ENCODE data around the gene CNOT3. TPM values are rescaled to one million over a fixed set of nuclear protein-coding genes. Genes with fewer than 3 reads are reported as not detected.

CNOT3 gene
- total RNA-seq, 2 experiments from 2014 or later = 60.0 to 72.3 TPM

GRCh38 chr19:54106716-54107115 is 30.8 kb upstream of the CNOT3 start:
- peaks cover 15% of the 10 kb centered on the region for H3K4me1 Mint-ChIP-seq
- H3K9me3 Mint-ChIP-seq = no peaks in the 10 kb centered on the region
- POLR2A ChIA-PET = no interaction called here
- no peaks in the 10 kb centered on the region for H3K27me3 Mint-ChIP-seq
- DNase-seq (peak; percentile 15), ATAC-seq (ENCODE audit: low read depth) (no peak)
- H3K4me3 Mint-ChIP-seq = no peak overlapping the region
- peaks cover 21% of the 10 kb centered on the region for H3K36me3 Mint-ChIP-seq
- no peak overlapping the region for H3K27ac Mint-ChIP-seq

GRCh38 chr19:54107876-54108490 is 29.6 kb upstream of the CNOT3 start:
- Mint-ChIP-seq H3K27me3 (no peaks in the 10 kb centered on the region), H3K4me1 (peaks cover 12% of the 10 kb centered on the region), H3K4me3 (no peak overlapping the region), H3K27ac (no peak overlapping the region), H3K36me3 (peaks cover 21% of the 10 kb centered on the region), H3K9me3 (no peaks in the 10 kb centered on the region)
- POLR2A ChIA-PET = no interaction called here
- ATAC-seq (ENCODE audit: low read depth) (no peak), DNase-seq (no peak)

DNA sequence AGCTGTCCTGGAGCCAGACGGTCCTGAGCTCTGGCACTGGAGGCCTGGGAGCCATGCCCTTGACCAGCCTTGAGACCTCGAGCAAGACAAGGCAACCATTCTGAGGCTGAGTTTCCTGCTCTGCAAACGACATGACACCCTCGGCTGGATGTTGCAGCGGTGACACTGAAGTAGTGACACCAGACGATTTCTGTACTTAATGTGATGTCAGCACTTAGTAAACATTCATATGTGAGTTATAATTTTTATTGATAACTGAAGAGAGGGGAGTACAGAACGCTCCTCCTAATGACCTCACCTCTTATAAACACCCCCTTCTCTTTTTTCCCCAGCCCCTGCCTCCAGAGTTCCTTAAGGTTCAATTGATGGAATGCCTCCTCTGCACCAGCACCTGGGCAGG is 29.1 kb upstream of the CNOT3 start:
- Mint-ChIP-seq H3K4me3 (no peak overlapping the region), H3K4me1 (peaks cover 13% of the 10 kb centered on the region), H3K36me3 (peaks cover 24% of the 10 kb centered on the region), H3K27me3 (no peaks in the 10 kb centered on the region), H3K9me3 (no peaks in the 10 kb centered on the region), H3K27ac (no peak overlapping the region)
- POLR2A ChIA-PET = no interaction called here
- DNase-seq (no peak), ATAC-seq (ENCODE audit: low read depth) (no peak)

DNA sequence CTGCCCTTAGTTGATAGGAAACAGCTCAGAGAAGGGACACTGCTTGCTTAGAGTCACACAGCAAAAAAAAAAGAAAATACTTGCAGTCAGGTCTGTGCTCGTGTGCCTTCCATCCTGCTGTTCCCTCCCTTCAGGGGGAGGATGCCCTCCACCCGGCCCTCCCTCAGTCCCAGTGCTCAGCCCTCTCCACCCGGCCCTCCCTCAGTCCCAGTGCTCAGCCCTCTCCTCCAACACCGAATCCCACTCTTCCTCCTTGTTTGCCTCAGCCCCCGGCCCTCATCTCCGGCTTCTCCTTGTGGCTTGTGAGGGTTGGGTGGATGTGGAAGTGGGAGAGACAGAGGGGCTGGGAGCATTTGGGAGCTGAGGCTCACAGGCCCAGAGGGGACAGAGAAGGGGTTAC is 27.9 kb upstream of the CNOT3 start:
- DNase-seq (no peak), ATAC-seq (ENCODE audit: low read depth) (no peak)
- no peak overlapping the region for H3K4me3 Mint-ChIP-seq
- H3K4me1 Mint-ChIP-seq = peaks cover 18% of the 10 kb centered on the region
- POLR2A ChIA-PET = no interaction called here
- H3K36me3 Mint-ChIP-seq = peaks cover 27% of the 10 kb centered on the region
- H3K27me3 Mint-ChIP-seq = no peaks in the 10 kb centered on the region
- no peak overlapping the region for H3K27ac Mint-ChIP-seq
- H3K9me3 Mint-ChIP-seq = no peaks in the 10 kb centered on the region

GRCh38 chr19:54114340-54115108 is 23.0 kb upstream of the CNOT3 start:
- no peaks in the 10 kb centered on the region for H3K9me3 Mint-ChIP-seq
- POLR2A ChIA-PET = interaction anchor here (0.6 to 3.0 kb wide), 15 partner anchors 11 to 347 kb away, joined by 3 to 38 read pairs (median 7); partner anchors contain the start of genes CNOT3, LENG1, LENG8 and MBOAT7

DNA sequence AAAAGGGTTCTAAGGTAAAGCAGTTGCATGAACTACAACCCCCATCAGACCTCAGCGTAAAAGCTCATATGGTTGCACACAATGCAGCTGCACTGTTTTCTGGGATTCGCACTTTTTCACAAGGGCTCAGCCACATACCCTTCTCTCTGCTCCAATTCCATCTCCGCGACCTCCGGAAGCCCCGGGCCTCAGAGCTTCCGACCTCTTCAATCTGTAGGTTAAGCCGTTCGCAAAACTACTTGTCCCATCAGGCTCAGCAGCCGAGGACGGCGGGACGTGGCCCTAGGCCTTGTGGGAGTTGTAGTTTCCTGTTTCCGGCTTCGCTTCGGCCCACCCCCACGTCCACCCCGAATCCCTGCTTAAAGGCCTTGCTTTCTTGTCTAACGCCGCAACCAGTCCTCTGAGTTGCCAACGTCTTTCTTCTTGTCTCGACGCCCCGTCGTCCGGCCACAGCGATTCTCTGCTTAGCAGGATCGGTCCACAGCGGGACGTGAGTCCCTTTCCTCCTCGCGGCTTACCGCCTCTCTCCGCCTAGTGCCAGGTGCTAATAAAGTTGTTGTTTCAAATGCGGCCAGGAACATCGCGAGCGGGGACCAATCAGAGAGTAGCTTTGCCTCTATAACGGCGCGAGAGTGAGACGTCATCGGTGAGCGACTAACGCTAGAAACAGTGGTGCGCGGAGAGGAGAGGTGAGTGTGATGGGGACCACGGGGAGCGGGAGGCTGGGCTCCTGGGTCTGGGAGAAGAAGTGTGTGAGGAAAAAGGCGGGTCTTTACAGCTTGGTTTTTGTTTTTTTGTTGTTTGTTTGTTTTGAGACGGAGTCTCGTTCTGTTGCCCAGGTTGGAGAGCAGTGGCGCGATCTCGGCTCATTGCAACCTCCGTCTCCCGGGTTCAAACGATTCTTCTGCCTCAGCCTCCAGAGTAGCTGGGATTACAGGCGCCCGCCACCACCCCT is 22.2 kb upstream of the CNOT3 start, which contains the start of the genes PRPF31 and TFPT:
Gene PRPF31 (plus strand): TSS at position 646 of the 955 bp plus-strand sequence. CDS start 2,525 bp downstream, outside the sequence.
Gene TFPT (minus strand): TSS at position 549 of the 955 bp plus-strand sequence. CDS start 388 bp downstream, at position 161.
- Mint-ChIP-seq H3K27ac (peak within 1 kb of the TSS; percentile 91), H3K27me3 (no peaks in the 10 kb centered on the region), H3K4me3 (peak within 1 kb of the TSS; percentile 95), H3K36me3 (peaks cover 16% of the 10 kb centered on the region), H3K9me3 (no peaks in the 10 kb centered on the region), H3K4me1 (peaks cover 28% of the 10 kb centered on the region)
- POLR2A ChIA-PET = interaction anchor here (0.6 to 3.0 kb wide), 16 partner anchors 11 to 346 kb away, joined by 3 to 38 read pairs (median 6); partner anchors contain the start of genes CNOT3, LENG1, LENG8 and MBOAT7
- peak; percentile 89 for DNase-seq
- peak; percentile 86 for ATAC-seq (ENCODE audit: low read depth)

More at GRCh38 chr19:54114340-54115108, 23.0 kb upstream of the CNOT3 start:
- peak overlapping the region; percentile 95 for H3K4me3 Mint-ChIP-seq
- H3K4me1 Mint-ChIP-seq = peaks cover 28% of the 10 kb centered on the region
- peak overlapping the region; percentile 91 for H3K27ac Mint-ChIP-seq
- peaks cover 18% of the 10 kb centered on the region for H3K36me3 Mint-ChIP-seq
- H3K27me3 Mint-ChIP-seq = no peaks in the 10 kb centered on the region
- peak; percentile 71 for DNase-seq
- peak; percentile 65 for ATAC-seq (ENCODE audit: low read depth)

GRCh38 chr19:54121259-54121658 is 16.3 kb upstream of the CNOT3 start:
- POLR2A ChIA-PET = no interaction called here
- no peak overlapping the region for H3K4me3 Mint-ChIP-seq
- DNase-seq = no peak
- no peaks in the 10 kb centered on the region for H3K27me3 Mint-ChIP-seq
- peaks cover 13% of the 10 kb centered on the region for H3K4me1 Mint-ChIP-seq
- ATAC-seq (ENCODE audit: low read depth) = no peak
- H3K36me3 Mint-ChIP-seq = peaks cover 8% of the 10 kb centered on the region
- H3K27ac Mint-ChIP-seq = no peak overlapping the region
- H3K9me3 Mint-ChIP-seq = no peaks in the 10 kb centered on the region

- Mint-ChIP-seq H3K4me3 (no peak overlapping the region), H3K9me3 (no peaks in the 10 kb centered on the region), H3K27ac (no peak overlapping the region), H3K27me3 (no peaks in the 10 kb centered on the region), H3K4me1 (no peaks in the 10 kb centered on the region), H3K36me3 (peaks cover 6% of the 10 kb centered on the region)
- DNase-seq (no peak), ATAC-seq (ENCODE audit: low read depth) (no peak)
- POLR2A ChIA-PET = no interaction called here
Observed at GRCh38 chr19:54123682-54124081, 13.9 kb upstream of the CNOT3 start.

DNA sequence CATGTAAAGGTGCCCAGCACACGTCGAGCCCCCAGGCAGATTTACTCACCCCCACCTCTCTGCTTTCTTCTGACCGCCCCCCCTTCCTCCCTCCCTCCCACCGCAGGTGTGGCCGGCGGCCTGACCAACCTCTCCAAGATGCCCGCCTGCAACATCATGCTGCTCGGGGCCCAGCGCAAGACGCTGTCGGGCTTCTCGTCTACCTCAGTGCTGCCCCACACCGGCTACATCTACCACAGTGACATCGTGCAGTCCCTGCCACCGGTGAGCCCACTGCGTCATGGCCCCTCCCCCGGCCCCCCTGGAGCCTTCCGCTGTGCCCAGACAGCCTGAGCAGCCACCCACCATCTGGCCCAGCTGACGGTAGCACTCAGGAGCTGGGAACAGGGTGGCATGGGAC is 13.2 kb upstream of the CNOT3 start:
- Mint-ChIP-seq H3K4me3 (no peak overlapping the region), H3K36me3 (peaks cover 6% of the 10 kb centered on the region), H3K27me3 (no peaks in the 10 kb centered on the region), H3K27ac (no peak overlapping the region), H3K9me3 (no peaks in the 10 kb centered on the region), H3K4me1 (no peaks in the 10 kb centered on the region)
- POLR2A ChIA-PET = no interaction called here
- ATAC-seq (ENCODE audit: low read depth) = no peak
- DNase-seq = no peak

GRCh38 chr19:54125713-54126112 is 11.8 kb upstream of the CNOT3 start:
- H3K27me3 Mint-ChIP-seq = no peaks in the 10 kb centered on the region

GRCh38 chr19:54127688-54128440 is 9.7 kb upstream of the CNOT3 start:
- Mint-ChIP-seq H3K4me1 (no peaks in the 10 kb centered on the region), H3K27me3 (no peaks in the 10 kb centered on the region), H3K9me3 (no peaks in the 10 kb centered on the region), H3K4me3 (no peak overlapping the region), H3K27ac (no peak overlapping the region), H3K36me3 (peaks cover 4% of the 10 kb centered on the region)
- POLR2A ChIA-PET = no interaction called here
- DNase-seq (no peak), ATAC-seq (ENCODE audit: low read depth) (no peak)

More at GRCh38 chr19:54125713-54126112, 11.8 kb upstream of the CNOT3 start:
- Mint-ChIP-seq H3K4me3 (no peak overlapping the region), H3K27ac (no peak overlapping the region), H3K36me3 (peaks cover 6% of the 10 kb centered on the region), H3K9me3 (no peaks in the 10 kb centered on the region), H3K4me1 (no peaks in the 10 kb centered on the region)
- ATAC-seq (ENCODE audit: low read depth) (no peak), DNase-seq (no peak)
- POLR2A ChIA-PET = no interaction called here

- no peak overlapping the region for H3K27ac Mint-ChIP-seq
- no peak overlapping the region for H3K4me3 Mint-ChIP-seq
- H3K27me3 Mint-ChIP-seq = no peaks in the 10 kb centered on the region
- DNase-seq = no peak
- POLR2A ChIA-PET = no interaction called here
- no peaks in the 10 kb centered on the region for H3K4me1 Mint-ChIP-seq
- no peak for ATAC-seq (ENCODE audit: low read depth)
- H3K9me3 Mint-ChIP-seq = no peaks in the 10 kb centered on the region
- peaks cover 2% of the 10 kb centered on the region for H3K36me3 Mint-ChIP-seq
Observed at GRCh38 chr19:54128441-54128725, 9.2 kb upstream of the CNOT3 start.

All from activated naive CD8-positive, alpha-beta T cell treated with anti-CD3 and anti-CD28 coated beads, Interleukin-2, amount 10 ng/mL, durations not matched to agents 7 days and 5 days (primary cell).